H1 (cell line): ENCODE results near the gene DPYD. TPM values are rescaled to one million over a fixed set of nuclear protein-coding genes. Genes with fewer than 3 reads are reported as not detected.

Experiments
- CTCF ChIA-PET: fragments of 300-600 bp; sonication (Branson Sonifier 250); formaldehyde crosslinking; loops from one replicate; lab custom pipeline; 2021; ENCODE audit not compliant: partially characterized antibody; lab: Charles Lee
- POLR2A ChIA-PET: fragments of 300-600 bp; sonication (Branson Sonifier 250); formaldehyde crosslinking; loops from one replicate; lab custom pipeline; 2021; ENCODE audit warnings: inconsistent platforms; ENCODE audit not compliant: partially characterized antibody; lab: Charles Lee
- DNase-seq, 2 experiments: peaks; one replicate each; pipeline versions ENCODE4 v3.0.0 to v3.0.0-alpha.2; 2010 to 2022; ENCODE audit warnings: low spot score in 2 of 2, low read depth in 1 of 2, mixed read lengths in 1 of 2
- FAIRE-seq: peaks from 2 replicates; lab custom pipeline; 2011; peaks lifted over from hg19 to GRCh38; lab: Jason Lieb, UNC
- H2AFZ ChIP-seq: 2 replicates; pipeline ENCODE4 v1.8.1; 2012; ENCODE audit warnings: low read length, inconsistent platforms
- H2AK5ac ChIP-seq: 2 replicates; pipeline ENCODE4 v1.6.1; 2013; ENCODE audit warnings: low read depth, low read length
- H2BK120ac ChIP-seq: replicated peaks from 2 replicates; pipeline ENCODE3; 2013; ENCODE audit warnings: low read depth, low read length, inconsistent platforms
- H2BK12ac ChIP-seq: 2 replicates; pipeline ENCODE4 v1.6.1; 2013; ENCODE audit warnings: low read depth, low read length
- H2BK15ac ChIP-seq: 2 replicates; pipeline ENCODE4 v1.6.1; 2013; ENCODE audit warnings: low read length
- H2BK20ac ChIP-seq: 2 replicates; pipeline ENCODE4 v1.6.1; 2013; ENCODE audit warnings: low read length
- H2BK5ac ChIP-seq: 2 replicates; pipeline ENCODE4 v1.6.1; 2013; ENCODE audit warnings: low read depth, low read length
- H3K14ac ChIP-seq: 2 replicates; pipeline ENCODE4 v1.6.1; 2013; ENCODE audit warnings: inconsistent platforms; ENCODE audit not compliant: insufficient read length
- H3K18ac ChIP-seq: 2 replicates; pipeline ENCODE4 v1.6.1; 2013; ENCODE audit warnings: low read length; ENCODE audit errors: extremely low read depth
- H3K23ac ChIP-seq: 2 replicates; pipeline ENCODE4 v1.6.1; 2013; ENCODE audit warnings: inconsistent platforms; ENCODE audit not compliant: insufficient read length
- H3K23me2 ChIP-seq: 2 replicates; pipeline ENCODE4 v1.6.1; 2013; ENCODE audit warnings: low read depth, low read length
- H3K27ac ChIP-seq: 2 replicates; pipeline ENCODE4 v1.6.1; 2011; ENCODE audit warnings: low read depth, low read length, inconsistent platforms
- H3K27me3 ChIP-seq, 4 experiments: replicated peaks in 1 of 4; 1 replicate in 1 of 4; 2 replicates in 3 of 4; pipeline versions ENCODE4 v1.6.1 to v1.8.1; 2011 to 2013; ENCODE audit warnings: low read length in 3 of 4, mild to moderate bottlenecking in 3 of 4, inconsistent platforms in 2 of 4, mixed read lengths in 2 of 4, moderate library complexity in 1 of 4; ENCODE audit not compliant: control insufficient read depth in 3 of 4, insufficient read depth in 3 of 4; ENCODE audit errors: extremely low read depth in 1 of 4
- H3K36me3 ChIP-seq, 4 experiments: 2 replicates each; pipeline versions ENCODE4 v1.6.1 to v1.8.1; 2011 to 2013; ENCODE audit warnings: mild to moderate bottlenecking in 4 of 4, low read length in 3 of 4, moderate library complexity in 2 of 4, control low read depth in 1 of 4, inconsistent platforms in 1 of 4; ENCODE audit not compliant: insufficient read depth in 4 of 4, control insufficient read depth in 2 of 4
- H3K4ac ChIP-seq: replicated peaks from 2 replicates; pipeline ENCODE3; 2013; ENCODE audit warnings: low read length, low read depth, mixed read lengths, inconsistent platforms; ENCODE audit not compliant: insufficient read length
- H3K4me1 ChIP-seq, 4 experiments: replicated peaks in 1 of 4; 1 replicate in 1 of 4; 2 replicates in 3 of 4; pipeline versions ENCODE4 v1.6.1 to v1.8.1; 2011 to 2013; ENCODE audit warnings: low read length in 3 of 4, inconsistent platforms in 2 of 4, mixed read lengths in 1 of 4; ENCODE audit not compliant: insufficient read depth in 4 of 4, control insufficient read depth in 3 of 4
- H3K4me2 ChIP-seq, 2 experiments: 2 replicates each; pipeline versions ENCODE4 v1.6.1 to v1.8.1; 2011 to 2013; ENCODE audit warnings: low read depth in 2 of 2, low read length in 2 of 2, control low read depth in 1 of 2, inconsistent platforms in 1 of 2, mild to moderate bottlenecking in 1 of 2; ENCODE audit not compliant: insufficient read depth in 1 of 2
- H3K4me3 ChIP-seq, 4 experiments: fragments of 200-600, 300-600 bp in 1 of 4; sonication (generic), shearing (Covaris generic), sonication (Bioruptor Twin) in 1 of 4; 2 replicates each; pipeline versions ENCODE4 v1.5.1 to v1.8.1; 2011 to 2016; ENCODE audit warnings: low read length in 4 of 4, low read depth in 3 of 4, control low read depth in 2 of 4, inconsistent platforms in 2 of 4, mild to moderate bottlenecking in 2 of 4, mixed read lengths in 1 of 4, moderate library complexity in 1 of 4; ENCODE audit not compliant: insufficient read depth in 2 of 4; ENCODE audit errors: extremely low read depth in 1 of 4
- H3K56ac ChIP-seq: replicated peaks from 2 replicates; pipeline ENCODE3; 2013; ENCODE audit warnings: low read depth, mild to moderate bottlenecking, mixed read lengths, low read length, inconsistent platforms; ENCODE audit not compliant: insufficient read length
- H3K79me1 ChIP-seq: 2 replicates; pipeline ENCODE4 v1.6.1; 2013; ENCODE audit warnings: low read depth, low read length, control low read depth
- H3K79me2 ChIP-seq, 2 experiments: 2 replicates each; pipeline versions ENCODE4 v1.6.1 to v1.8.1; 2012 to 2013; ENCODE audit warnings: low read length in 2 of 2, mild to moderate bottlenecking in 2 of 2, inconsistent platforms in 1 of 2; ENCODE audit not compliant: insufficient read depth in 2 of 2, control insufficient read depth in 1 of 2
- H3K9ac ChIP-seq, 4 experiments: replicated peaks in 1 of 4; 1 replicate in 1 of 4; 2 replicates in 3 of 4; pipeline versions ENCODE4 v1.6.1 to v1.8.1; 2011 to 2013; ENCODE audit warnings: low read depth in 3 of 4, low read length in 3 of 4, control low read depth in 2 of 4, mild to moderate bottlenecking in 2 of 4, moderate library complexity in 2 of 4, inconsistent platforms in 1 of 4; ENCODE audit errors: extremely low read depth in 1 of 4
- H3K9me3 ChIP-seq, 2 experiments: 2 replicates each; pipeline versions ENCODE4 v1.6.1 to v1.8.1; 2012 to 2013; ENCODE audit warnings: mild to moderate bottlenecking in 2 of 2, moderate library complexity in 2 of 2, control low read depth in 1 of 2, inconsistent platforms in 1 of 2, low read depth in 1 of 2, low read length in 1 of 2, mixed read lengths in 1 of 2; ENCODE audit not compliant: insufficient read depth in 2 of 2
- H4K20me1 ChIP-seq, 2 experiments: replicated peaks in 1 of 2; 2 replicates each; pipeline versions ENCODE3 to v1.8.1; 2011 to 2013; ENCODE audit warnings: inconsistent platforms in 2 of 2, low read length in 2 of 2, mild to moderate bottlenecking in 1 of 2; ENCODE audit not compliant: insufficient read depth in 2 of 2, control insufficient read depth in 1 of 2
- H4K5ac ChIP-seq: 2 replicates; pipeline ENCODE4 v1.6.1; 2013; ENCODE audit warnings: low read length, low read depth, mixed read lengths, inconsistent platforms; ENCODE audit not compliant: insufficient read length
- H4K8ac ChIP-seq: 2 replicates; pipeline ENCODE4 v1.8.0; 2013; ENCODE audit warnings: mild to moderate bottlenecking, moderate library complexity, low read length, inconsistent platforms; ENCODE audit not compliant: insufficient read depth; ENCODE audit errors: extremely low read depth
- H4K91ac ChIP-seq: replicated peaks from 2 replicates; pipeline ENCODE3; 2013; ENCODE audit warnings: low read length, mixed read lengths, inconsistent platforms; ENCODE audit not compliant: insufficient read length
- POLR2AphosphoS5 ChIP-seq: IDR thresholded peaks from 2 replicates; pipeline ENCODE4 v1.6.1; 2011; ENCODE audit warnings: low read depth, low read length
- WGBS, 2 experiments: shearing (Covaris generic) in 1 of 2; methylation state at CpG; one replicate each; pipeline versions ENCODE4 v1.1.6 to v1.1.7; 2013 to 2015; ENCODE audit warnings: low lambda C conversion rate in 2 of 2, mixed read lengths in 2 of 2, inconsistent platforms in 1 of 2, low coverage in 1 of 2, missing lambda C conversion rate in 1 of 2; ENCODE audit not compliant: insufficient replicate concordance in 2 of 2, insufficient coverage in 1 of 2, insufficient read length in 1 of 2; ENCODE audit errors: extremely low coverage in 1 of 2, missing lambda C conversion rate in 1 of 2; 5-methylcytosine and 5-hydroxymethylcytosine counted together
- polyA plus RNA-seq, 7 experiments: library from polyadenylated mRNA; depleted of rRNA in 3 of 7; stranded (reverse) in 5 of 7; unstranded in 2 of 7; fragments of >200 nt in 5 of 7; fragments of 200-250 nt in 2 of 7; gene quantifications; 1 replicate in 5 of 7; 2 replicates in 1 of 7; 4 replicates in 1 of 7; pipeline versions ENCODE4 v1.2.1 to v1.2.3, GENCODE V29; 2011 to 2013; ENCODE audit warnings: missing spikeins in 2 of 7, mixed read lengths in 2 of 7
- total RNA-seq: library from RNA; stranded (reverse); fragmentation: NEBNext Ultra II Directional; extraction: Animal tissue kit (Norgen Biotek cat#: 25700); gene quantifications from 2 replicates; pipeline ENCODE4 v1.2.1, GENCODE V29; 2021

DPYD gene
- total and polyA plus RNA-seq, 2 of the 8 experiments (the other 6 are each of a cell fraction or from before 2014, with no cell fraction given), result 0.29 to 0.73 TPM

DNA sequence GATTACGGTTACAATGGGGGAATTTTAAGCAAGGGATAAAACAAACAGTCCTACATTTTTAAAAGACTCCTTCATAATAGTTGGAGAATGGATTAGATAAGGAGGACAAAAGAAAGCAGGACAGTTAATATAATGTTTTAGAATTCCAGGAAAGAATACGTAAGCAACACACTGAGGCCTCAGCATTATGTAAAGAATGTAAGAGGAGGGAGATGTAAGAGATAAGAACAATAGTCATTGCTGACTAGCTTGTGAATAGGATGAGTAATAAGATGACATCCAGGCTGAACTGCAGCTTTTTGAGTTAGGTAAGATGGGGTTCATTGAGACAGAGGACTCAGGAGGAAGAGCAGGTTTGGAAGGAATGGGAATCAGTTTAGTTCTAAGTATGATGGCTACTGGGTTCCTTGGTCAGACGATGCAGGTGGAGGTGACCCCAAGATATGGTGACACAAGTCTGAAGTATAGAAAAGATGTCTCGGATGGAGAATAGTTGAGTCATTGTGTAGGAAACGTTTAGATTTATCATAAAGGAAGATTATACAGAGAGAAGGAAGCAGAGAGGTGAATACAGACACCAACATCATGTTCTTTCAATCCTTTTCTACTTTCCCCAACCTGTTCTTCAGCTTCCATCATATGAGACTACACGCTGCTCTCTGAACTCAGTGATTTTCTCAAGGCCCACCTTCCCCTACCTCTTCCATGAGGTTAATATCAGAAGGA is 826.4 kb downstream of the DPYD start:
- Histone ChIP-seq H2BK5ac (no peak overlapping the region), H3K27ac (no peak overlapping the region), H2BK120ac (no peak overlapping the region), H3K27me3 (no peaks in the 10 kb centered on the region), H4K20me1 (no peaks in the 10 kb centered on the region), H3K56ac (no peak overlapping the region), H2BK15ac (no peak overlapping the region), H2AK5ac (no peak overlapping the region), H3K36me3 (no peaks in the 10 kb centered on the region), H4K8ac (no peak overlapping the region), H3K79me2 (no peaks in the 10 kb centered on the region), H3K9me3 (no peaks in the 10 kb centered on the region), H3K4ac (no peak overlapping the region), H4K91ac (no peak overlapping the region), H2AFZ (peak overlapping the region; percentile 35; the same call in 1 of the 2 replicates), H3K4me3 (no peak overlapping the region), H4K5ac (no peak overlapping the region), H3K18ac (no peak overlapping the region), H3K23me2 (no peaks in the 10 kb centered on the region), H3K23ac (no peak overlapping the region), H3K79me1 (no peaks in the 10 kb centered on the region), H3K4me1 (no peaks in the 10 kb centered on the region; a peak in 2 of 7 replicates), H3K9ac (no peak overlapping the region), H2BK20ac (no peak overlapping the region), H3K14ac (no peak overlapping the region), H2BK12ac (no peak overlapping the region), H3K4me2 (no peak overlapping the region)
- DNase-seq, result no peak
- 93% methylated on average over 6 of the region's 6 CpGs; no CpG with 5 or more reads in 1 of the 2 experiments for WGBS, 2 experiments
- FAIRE-seq, result no peak
- POLR2A ChIA-PET, result no interaction called here
- TF ChIP-seq POLR2AphosphoS5, result no peak
- CTCF ChIA-PET, result interaction anchor here (0.8 to 1.0 kb wide), 2 partner anchors 44 to 150 kb away, joined by 3 to 4 read pairs; no protein-coding TSS in a partner anchor
